HepG2 (cell line): ENCODE results near the gene SLC19A1. TPM values are rescaled to one million over a fixed set of nuclear protein-coding genes. Genes with fewer than 3 reads are reported as not detected.

Experiments used
- ATAC-seq: fragments of 200-7000 bp; cut with Tn5 transposase; 3 replicates; pipeline ENCODE4 v1.9.1; 2020; ENCODE audit warnings: mild to moderate bottlenecking, moderate library complexity
- BruUV-seq: library from RNA; stranded (reverse); fragments of 400-500 nt; replicated peaks from 2 replicates; lab custom pipeline; 2021; lab: Mats Ljungman, UMichigan
- CTCF ChIA-PET: fragments of 300-600 bp; formaldehyde crosslinking; extraction: SDS; loops from one replicate; lab custom pipeline; 2021; ENCODE audit warnings: low total read pairs, inconsistent platforms, low intra/inter-chr PET ratio; lab: Yijun Ruan, JAX
- POLR2A ChIA-PET: fragments of 350-600 bp; sonication (Branson Sonifier 250); formaldehyde crosslinking; loops from one replicate; lab custom pipeline; 2020; ENCODE audit warnings: antibody characterized with exemption, inconsistent platforms; lab: Yijun Ruan, JAX
- DNase-seq: peaks from one replicate; pipeline ENCODE4 v3.0.0-alpha.2; 2015; ENCODE audit warnings: low spot score
- FAIRE-seq: peaks from 3 replicates; lab custom pipeline; 2011; peaks lifted over from hg19 to GRCh38; lab: Jason Lieb, UNC
- H2AFZ ChIP-seq: one replicate; pipeline ENCODE4 v1.6.1; 2011; ENCODE audit warnings: low read length, inconsistent platforms
- H3K27ac ChIP-seq: fragments of 300-600 bp; 3 replicates; pipeline ENCODE4 v1.8.0; 2011; ENCODE audit warnings: mixed run types, mild to moderate bottlenecking, mixed read lengths, low read length, inconsistent platforms; ENCODE audit not compliant: insufficient read depth; ENCODE audit errors: extremely low read length
- H3K27me3 ChIP-seq, 2 experiments: fragments of 200-600 bp in 1 of 2; 2 replicates in 1 of 2; 3 replicates in 1 of 2; pipeline versions ENCODE4 v1.6.0 to v1.8.0; 2011; ENCODE audit warnings: low read length in 2 of 2, mild to moderate bottlenecking in 2 of 2, moderate library complexity in 2 of 2, inconsistent platforms in 1 of 2; ENCODE audit not compliant: insufficient read depth in 2 of 2, control insufficient read depth in 1 of 2
- H3K36me3 ChIP-seq, 2 experiments: fragments of 200-600 bp in 1 of 2; replicated peaks in 1 of 2; 2 replicates in 1 of 2; 3 replicates in 1 of 2; pipeline versions ENCODE4 v1.5.1 to v1.8.0; 2011; ENCODE audit warnings: low read length in 2 of 2, inconsistent platforms in 1 of 2; ENCODE audit not compliant: insufficient read depth in 2 of 2, control insufficient read depth in 1 of 2
- H3K4me1 ChIP-seq: 2 replicates; pipeline ENCODE4 v1.5.1; 2012; ENCODE audit warnings: low read length, inconsistent platforms; ENCODE audit not compliant: insufficient read depth
- H3K4me2 ChIP-seq: 2 replicates; pipeline ENCODE4 v1.6.0; 2011; ENCODE audit warnings: low read depth, low read length, inconsistent platforms
- H3K4me3 ChIP-seq, 3 experiments: fragments of 200-600 bp in 1 of 3; sonication (generic), shearing (Covaris generic) in 1 of 3; replicated peaks in 1 of 3; 2 replicates each; pipeline ENCODE4 v1.5.1; 2011 to 2016; ENCODE audit warnings: low read length in 3 of 3, inconsistent platforms in 2 of 3, low read depth in 2 of 3, mild to moderate bottlenecking in 2 of 3, control low read depth in 1 of 3, mixed read lengths in 1 of 3; ENCODE audit not compliant: insufficient read depth in 1 of 3
- H3K79me2 ChIP-seq: one replicate; pipeline ENCODE4 v1.6.1; 2011; ENCODE audit warnings: low read length, inconsistent platforms; ENCODE audit not compliant: insufficient read depth
- H3K9ac ChIP-seq: 2 replicates; pipeline ENCODE4 v1.6.0; 2011; ENCODE audit warnings: mild to moderate bottlenecking, low read depth, low read length, inconsistent platforms; ENCODE audit not compliant: insufficient read depth
- H3K9me3 ChIP-seq: 2 replicates; pipeline ENCODE4 v1.5.1; 2012; ENCODE audit warnings: mild to moderate bottlenecking, low read length
- H4K20me1 ChIP-seq: 2 replicates; pipeline ENCODE4 v1.6.0; 2011; ENCODE audit warnings: inconsistent platforms, mild to moderate bottlenecking, low read length, moderate library complexity; ENCODE audit not compliant: insufficient read depth
- ATF1 ChIP-seq: IDR thresholded peaks from 2 replicates; pipeline ENCODE4 v1.6.1; 2016; ENCODE audit warnings: mild to moderate bottlenecking, control low read depth
- BCLAF1 ChIP-seq: fragments of 450-650 bp; IDR thresholded peaks from 2 replicates; pipeline ENCODE4 v1.6.1; 2017; ENCODE audit warnings: mild to moderate bottlenecking
- MNT ChIP-seq: fragments of 450-650 bp; IDR thresholded peaks from 2 replicates; pipeline ENCODE4 v1.6.1; 2016
- RBM22 ChIP-seq: fragments of 200-400 bp; formaldehyde crosslinking; optimal IDR thresholded peaks from 2 replicates; pipeline ENCODE3; 2017; ENCODE audit warnings: mild to moderate bottlenecking, low read length, moderate library complexity
- SP4 ChIP-seq: sonication (generic); formaldehyde crosslinking; IDR thresholded peaks from 2 replicates; pipeline ENCODE4 v1.8.1; 2023; ENCODE audit warnings: mild to moderate bottlenecking, missing genetic modification reagents
- ZBTB14 ChIP-seq: sonication (generic); formaldehyde crosslinking; IDR thresholded peaks from 2 replicates; pipeline ENCODE4 v1.4.0; 2020; ENCODE audit warnings: missing genetic modification reagents
- ZNF253 ChIP-seq: sonication (generic); formaldehyde crosslinking; IDR thresholded peaks from 2 replicates; pipeline ENCODE4 v1.8.0; 2022; ENCODE audit warnings: mild to moderate bottlenecking, missing genetic modification reagents, borderline replicate concordance
- ZNF563 ChIP-seq: sonication (generic); formaldehyde crosslinking; IDR thresholded peaks from 2 replicates; pipeline ENCODE4 v1.8.0; 2022; ENCODE audit warnings: mild to moderate bottlenecking, moderate library complexity, missing genetic modification reagents
- ZNF83 ChIP-seq: sonication (generic); formaldehyde crosslinking; IDR thresholded peaks from 2 replicates; pipeline ENCODE4 v1.4.0; 2020; ENCODE audit warnings: missing genetic modification reagents, mild to moderate bottlenecking, borderline replicate concordance
- WGBS: methylation state at CpG from one replicate; pipeline ENCODE4 v1.1.6; 2017; ENCODE audit warnings: low lambda C conversion rate; 5-methylcytosine and 5-hydroxymethylcytosine counted together
- in situ Hi-C: cut with HindIII; loops from 2 replicates; pipeline ENCODE4 v1.10.0; 2017; ENCODE audit warnings: low pct_unique_long_range_greater_than_20kb; ENCODE audit not compliant: extremely low pct_ligation_motif_present
- intact Hi-C: fragments of 100-400 bp; cut with micrococcal nuclease; formaldehyde crosslinking; loops from one replicate; pipeline ENCODE4 v1.10.0; 2022; ENCODE audit not compliant: unreplicated experiment
- polyA plus RNA-seq, 8 experiments: library from polyadenylated mRNA; depleted of rRNA in 3 of 8; stranded (reverse) in 7 of 8; unstranded in 1 of 8; fragments of >200 nt; fragmentation: Illumina TruSeq in 4 of 8; extraction: Trizol in 4 of 8; gene quantifications; 2 replicates each; pipeline versions ENCODE4 v1.2.1 to v1.2.3, GENCODE V29; 2011 to 2016; ENCODE audit warnings: low read depth in 4 of 8, missing spikeins in 1 of 8, mixed read lengths in 1 of 8; ENCODE audit not compliant: insufficient read depth in 1 of 8
- total RNA-seq, 5 experiments: library from RNA; depleted of rRNA; stranded (reverse); fragments of >200 nt; fragmentation: Illumina TruSeq; extraction: Trizol; gene quantifications; 2 replicates each; pipeline ENCODE4 v1.2.3, GENCODE V29; 2016; ENCODE audit warnings: low read depth in 1 of 5

SLC19A1 gene
- total and polyA plus RNA-seq, 2 of the 13 experiments (the other 11 are each of a cell fraction or from before 2014, with no cell fraction given), result 21.8 to 23.0 TPM

GRCh38 chr21:45576838-45577737 is 34.8 kb upstream of the SLC19A1 start:
- Histone ChIP-seq H4K20me1 (no peaks in the 10 kb centered on the region), H3K4me3 (no peak overlapping the region), H3K27me3 (peaks cover 13 to 57% of the 10 kb centered on the region in 2 experiments; a peak in 4 of 5 replicates), H3K4me1 (0 out of 2 replicates have a peak, but pooled peaks cover under 1% of the 10 kb centered on the region), H3K27ac (no peak overlapping the region), H3K9ac (no peak overlapping the region), H3K9me3 (no peaks in the 10 kb centered on the region), H3K36me3 (no peaks in the 10 kb centered on the region), H3K79me2 (no peaks in the 10 kb centered on the region), H2AFZ (no peak overlapping the region), H3K4me2 (no peak overlapping the region)
- no peak for ATAC-seq
- ChIA-PET CTCF (no interaction called here), POLR2A (no interaction called here)
- FAIRE-seq, result no peak
- TF ChIP-seq MNT (peak; percentile 79), ATF1 (CRISPR knock-in tag) (no peak)
- 28% methylated on average over 2 of the region's 24 CpGs for WGBS
- DNase-seq, result no peak
- in situ Hi-C loops (no loop called here), intact Hi-C loops (no loop called here)
- BruUV-seq, result no TSS peak

GRCh38 chr21:45575993-45576837 is 34.0 kb upstream of the SLC19A1 start:
- Histone ChIP-seq H3K9me3 (no peaks in the 10 kb centered on the region), H3K36me3 (no peaks in the 10 kb centered on the region), H3K9ac (no peak overlapping the region), H3K4me1 (peaks cover 9% of the 10 kb centered on the region; the same call in 1 of the 2 replicates), H3K4me2 (no peak overlapping the region), H3K4me3 (no peak overlapping the region), H3K27ac (no peak overlapping the region), H4K20me1 (no peaks in the 10 kb centered on the region), H3K79me2 (no peaks in the 10 kb centered on the region), H2AFZ (no peak overlapping the region), H3K27me3 (peaks cover 13 to 65% of the 10 kb centered on the region in 2 experiments; a peak in 4 of 5 replicates)
- no TSS peak for BruUV-seq
- WGBS, result 18% methylated on average over 11 of the region's 21 CpGs
- POLR2A ChIA-PET, result interaction anchor here (0.8 kb wide), 1 partner anchor 20 kb away, joined by 3 read pairs; no protein-coding TSS in a partner anchor
- in situ Hi-C loops (no loop called here), intact Hi-C loops (no loop called here)
- FAIRE-seq, result no peak
- no peak for ATAC-seq
- CTCF ChIA-PET, result no interaction called here
- DNase-seq, result no peak
- TF ChIP-seq ZNF83 (CRISPR knock-in tag), result no peak
- no peak for TF ChIP-seq ZBTB14 (CRISPR knock-in tag)
- no peak for TF ChIP-seq ZNF253 (CRISPR knock-in tag)
- no peak for TF ChIP-seq RBM22
- TF ChIP-seq SP4 (CRISPR knock-in tag), result no peak
- TF ChIP-seq BCLAF1, result no peak
- no peak for TF ChIP-seq ZNF563
